NB4 (cell line): Measurements from ENCODE around the gene GATAD2B.

Source experiments
- CTCF ChIP-seq: IDR thresholded peaks from one replicate; pipeline ENCODE4 v1.5.1; 2012; ENCODE audit warnings: low read depth, low read length
- MAX ChIP-seq: IDR thresholded peaks from 2 replicates; pipeline ENCODE4 v1.6.1; 2011; ENCODE audit warnings: low read depth, low read length
- MYC ChIP-seq: IDR thresholded peaks from 2 replicates; pipeline ENCODE4 v1.6.1; 2011; ENCODE audit warnings: low read depth, low read length
- POLR2A ChIP-seq: IDR thresholded peaks from 2 replicates; pipeline ENCODE4 v1.6.1; 2011; ENCODE audit warnings: mild to moderate bottlenecking; ENCODE audit not compliant: insufficient read length; ENCODE audit errors: extremely low read depth

- no peak for TF ChIP-seq CTCF
- TF ChIP-seq POLR2A: no peak
- no peak for TF ChIP-seq MYC
- TF ChIP-seq MAX: no peak
These were observed 36.1 kb upstream of the GATAD2B start for GRCh38 chr1:153958961-153959260.
